IMR-90 (cell line): Measurements from ENCODE around the gene TEX28. TPM values are rescaled to one million over a fixed set of nuclear protein-coding genes. Genes with fewer than 3 reads are reported as not detected.

Experiments
- ATAC-seq: fragments of 200-7000 bp; cut with Tn5 transposase; 2 replicates; pipeline ENCODE4 v1.9.1; 2020; ENCODE audit warnings: low read depth, mild to moderate bottlenecking, moderate library complexity
- BruUV-seq: library from RNA; stranded (reverse); fragments of 400-500 nt; replicated peaks from 2 replicates; lab custom pipeline; 2021; lab: Mats Ljungman, UMichigan
- CTCF ChIA-PET: fragments of 300-600 bp; formaldehyde crosslinking; extraction: SDS; loops from one replicate; lab custom pipeline; 2021; ENCODE audit warnings: antibody characterized with exemption; lab: Yijun Ruan, JAX
- POLR2A ChIA-PET: fragments of 300-600 bp; sonication (Branson Sonifier 250); formaldehyde crosslinking; loops from one replicate; lab custom pipeline; 2022; ENCODE audit warnings: antibody characterized with exemption; ENCODE audit not compliant: unreplicated experiment; lab: Charles Lee
- DNase-seq: peaks from one replicate; pipeline ENCODE4 v3.0.0; 2013
- H2AFZ ChIP-seq: replicated peaks from 2 replicates; pipeline ENCODE3; 2013; ENCODE audit warnings: low read length, mild to moderate bottlenecking; ENCODE audit not compliant: poor library complexity
- H2AK5ac ChIP-seq: 2 replicates; pipeline ENCODE4 v1.6.1; 2013; ENCODE audit warnings: low read depth, low read length, inconsistent platforms
- H2AK9ac ChIP-seq: replicated peaks from 2 replicates; pipeline ENCODE3; 2013; ENCODE audit warnings: mild to moderate bottlenecking, low read depth, low read length, moderate library complexity; ENCODE audit not compliant: poor library complexity
- H2BK120ac ChIP-seq: 2 replicates; pipeline ENCODE4 v1.6.1; 2013; ENCODE audit warnings: low read depth, low read length, inconsistent platforms
- H2BK15ac ChIP-seq: 3 replicates; pipeline ENCODE4 v1.6.1; 2013; ENCODE audit warnings: low read depth, low read length, inconsistent platforms
- H2BK20ac ChIP-seq: 2 replicates; pipeline ENCODE4 v1.6.1; 2013; ENCODE audit warnings: low read depth, mild to moderate bottlenecking, inconsistent platforms, low read length, moderate library complexity
- H2BK5ac ChIP-seq: 2 replicates; pipeline ENCODE4 v1.6.1; 2013; ENCODE audit warnings: mild to moderate bottlenecking, low read depth, low read length, inconsistent platforms; ENCODE audit not compliant: poor library complexity, severe bottlenecking
- H3K14ac ChIP-seq: replicated peaks from 2 replicates; pipeline ENCODE4 v1.6.1; 2013; ENCODE audit warnings: low read depth, low read length, inconsistent platforms
- H3K18ac ChIP-seq: 2 replicates; pipeline ENCODE4 v1.6.1; 2013; ENCODE audit warnings: low read depth, low read length, control low read depth
- H3K23ac ChIP-seq: 2 replicates; pipeline ENCODE4 v1.6.1; 2013; ENCODE audit warnings: low read depth, low read length, inconsistent platforms
- H3K27ac ChIP-seq: 2 replicates; pipeline ENCODE4 v1.5.1; 2013; ENCODE audit warnings: mild to moderate bottlenecking, control low read depth, low read length; ENCODE audit not compliant: insufficient read depth
- H3K27me3 ChIP-seq: 2 replicates; pipeline ENCODE4 v1.6.1; 2013; ENCODE audit warnings: low read length; ENCODE audit not compliant: control insufficient read depth, insufficient read depth
- H3K36me3 ChIP-seq: 2 replicates; pipeline ENCODE4 v1.6.1; 2013; ENCODE audit warnings: low read length, mixed read lengths; ENCODE audit not compliant: control insufficient read depth, insufficient read depth
- H3K4ac ChIP-seq: 2 replicates; pipeline ENCODE4 v1.6.1; 2013; ENCODE audit warnings: low read depth, low read length, inconsistent platforms
- H3K4me1 ChIP-seq: 2 replicates; pipeline ENCODE4 v1.6.1; 2013; ENCODE audit warnings: low read length, mixed read lengths; ENCODE audit not compliant: control insufficient read depth, insufficient read depth
- H3K4me2 ChIP-seq: 2 replicates; pipeline ENCODE4 v1.6.1; 2013; ENCODE audit warnings: low read depth, mild to moderate bottlenecking, control low read depth, low read length, moderate library complexity
- H3K4me3 ChIP-seq: 2 replicates; pipeline ENCODE4 v1.5.1; 2013; ENCODE audit warnings: low read depth, mild to moderate bottlenecking, control low read depth, low read length, moderate library complexity; ENCODE audit not compliant: insufficient read depth
- H3K56ac ChIP-seq: 2 replicates; pipeline ENCODE4 v1.6.1; 2013; ENCODE audit warnings: low read length, inconsistent platforms; ENCODE audit not compliant: insufficient read depth; ENCODE audit errors: extremely low read depth
- H3K79me1 ChIP-seq, 2 experiments: 2 replicates each; pipeline ENCODE4 v1.6.1; 2013; ENCODE audit warnings: low read length in 2 of 2, inconsistent platforms in 1 of 2, low read depth in 1 of 2
- H3K9ac ChIP-seq: 2 replicates; pipeline ENCODE4 v1.6.1; 2013; ENCODE audit warnings: low read depth, low read length, control low read depth
- H3K9me1 ChIP-seq: 2 replicates; pipeline ENCODE4 v1.6.1; 2013; ENCODE audit warnings: low read length, inconsistent platforms; ENCODE audit not compliant: insufficient read depth
- H3K9me3 ChIP-seq: 2 replicates; pipeline ENCODE4 v1.6.1; 2013; ENCODE audit warnings: low read length; ENCODE audit not compliant: control insufficient read depth, insufficient read depth
- H4K20me1 ChIP-seq: 2 replicates; pipeline ENCODE4 v1.6.1; 2013; ENCODE audit warnings: low read length, inconsistent platforms; ENCODE audit not compliant: insufficient read depth
- H4K5ac ChIP-seq: 2 replicates; pipeline ENCODE4 v1.6.1; 2013; ENCODE audit warnings: mild to moderate bottlenecking, low read depth, low read length, control low read depth
- H4K8ac ChIP-seq, 2 experiments: 2 replicates each; pipeline ENCODE4 v1.6.1; 2013; ENCODE audit warnings: low read depth in 2 of 2, low read length in 2 of 2, control low read depth in 1 of 2, inconsistent platforms in 1 of 2
- H4K91ac ChIP-seq: 2 replicates; pipeline ENCODE4 v1.6.1; 2013; ENCODE audit warnings: low read depth, low read length, inconsistent platforms; ENCODE audit not compliant: insufficient read depth
- BHLHE40 ChIP-seq: fragments of 150-350 bp; IDR thresholded peaks from 2 replicates; pipeline ENCODE4 v1.6.1; 2016; ENCODE audit warnings: mild to moderate bottlenecking, low read depth, low read length
- CEBPB ChIP-seq: IDR thresholded peaks from 2 replicates; pipeline ENCODE4 v1.6.1; 2012; ENCODE audit warnings: low read depth, low read length, improper control_type of control experiment
- CHD1 ChIP-seq: IDR thresholded peaks from 2 replicates; pipeline ENCODE4 v1.6.1; 2012; ENCODE audit warnings: low read depth, low read length, improper control_type of control experiment
- FOS ChIP-seq: fragments of 150-350 bp; IDR thresholded peaks from 2 replicates; pipeline ENCODE4 v1.6.1; 2016; ENCODE audit warnings: low read depth, low read length
- MAFK ChIP-seq: IDR thresholded peaks from 2 replicates; pipeline ENCODE4 v1.6.1; 2012; ENCODE audit warnings: low read depth, low read length, improper control_type of control experiment
- MAZ ChIP-seq: IDR thresholded peaks from 2 replicates; pipeline ENCODE4 v1.6.1; 2012; ENCODE audit warnings: low read depth, mild to moderate bottlenecking, low read length, improper control_type of control experiment, moderate library complexity, borderline replicate concordance
- MXI1 ChIP-seq: IDR thresholded peaks from 2 replicates; pipeline ENCODE4 v1.6.1; 2012; ENCODE audit warnings: low read depth, mild to moderate bottlenecking, low read length, moderate library complexity, borderline replicate concordance
- NFE2L2 ChIP-seq: fragments of 150-350 bp; IDR thresholded peaks from 2 replicates; pipeline ENCODE4 v1.6.1; 2016; ENCODE audit warnings: low read depth, mild to moderate bottlenecking, low read length
- POLR2A ChIP-seq: IDR thresholded peaks from 2 replicates; pipeline ENCODE4 v1.6.1; 2012; ENCODE audit warnings: mild to moderate bottlenecking, low read depth, low read length
- RAD21 ChIP-seq: IDR thresholded peaks from 2 replicates; pipeline ENCODE4 v1.6.1; 2012; ENCODE audit warnings: low read length, improper control_type of control experiment
- RCOR1 ChIP-seq: IDR thresholded peaks from 2 replicates; pipeline ENCODE4 v1.6.1; 2012; ENCODE audit warnings: mild to moderate bottlenecking, low read length, improper control_type of control experiment; ENCODE audit not compliant: insufficient replicate concordance
- RFX5 ChIP-seq: IDR thresholded peaks from 2 replicates; pipeline ENCODE4 v1.8.0; 2012; ENCODE audit warnings: low read depth, mild to moderate bottlenecking, low read length, moderate library complexity
- SMC3 ChIP-seq: fragments of 150-350 bp; IDR thresholded peaks from 2 replicates; pipeline ENCODE4 v1.6.1; 2016; ENCODE audit warnings: low read depth, mild to moderate bottlenecking, antibody characterized with exemption, low read length, moderate library complexity
- WGBS, 2 experiments: methylation state at CpG; one replicate each; pipeline versions ENCODE4 v1.1.5 to v1.1.7; 2013; ENCODE audit warnings: missing lambda C conversion rate in 2 of 2; ENCODE audit not compliant: insufficient read length in 1 of 2; ENCODE audit errors: extremely low coverage in 2 of 2; 5-methylcytosine and 5-hydroxymethylcytosine counted together
- dilution Hi-C: fragments of 300-500 bp; cut with HindIII; formaldehyde crosslinking; loops from one replicate; pipeline ENCODE4 v1.14.3; 2018; ENCODE audit warnings: low sequenced_read_pairs; ENCODE audit not compliant: unreplicated experiment
- in situ Hi-C: fragments of 300-500 bp; cut with MboI; formaldehyde crosslinking; loops from 3 replicates; pipeline ENCODE4 v1.14.3; 2019; ENCODE audit warnings: low sequenced_read_pairs, inconsistent platforms, mixed read lengths
- intact Hi-C: fragments of 100-400 bp; cut with micrococcal nuclease; formaldehyde crosslinking; loops from 2 replicates; pipeline ENCODE4 v1.10.0; 2022
- polyA plus RNA-seq, 3 experiments: library from polyadenylated mRNA; depleted of rRNA; stranded (reverse); fragments of >200 nt; gene quantifications; 2 replicates each; pipeline ENCODE4 v1.2.3, GENCODE V29; 2012; ENCODE audit warnings: low replicate concordance in 1 of 3
- total RNA-seq: library from RNA; depleted of rRNA; stranded (reverse); fragments of >200 nt; gene quantifications from 2 replicates; pipeline ENCODE4 v1.2.3, GENCODE V29; 2012
- TF ChIP-seq, protein P1 (sequence below): fragments of 150-350 bp; IDR thresholded peaks from 2 replicates; pipeline ENCODE4 v1.6.1; 2017; ENCODE audit warnings: mild to moderate bottlenecking, antibody characterized with exemption, low read length, low read depth
- TF ChIP-seq, protein P2 (sequence below): fragments of 150-350 bp; IDR thresholded peaks from 2 replicates; pipeline ENCODE4 v1.6.1; 2016; ENCODE audit warnings: low read depth, mild to moderate bottlenecking, low read length, moderate library complexity, borderline replicate concordance
- TF ChIP-seq, protein P3 (sequence below): conservative IDR thresholded peaks from 2 replicates; pipeline ENCODE4 v1.5.1; 2012; ENCODE audit warnings: mild to moderate bottlenecking, low read depth, low read length, improper control_type of control experiment

TEX28 gene
- total and polyA plus RNA-seq, 2 of the 4 experiments (the other 2 are of a cell fraction) = not detected

DNA sequence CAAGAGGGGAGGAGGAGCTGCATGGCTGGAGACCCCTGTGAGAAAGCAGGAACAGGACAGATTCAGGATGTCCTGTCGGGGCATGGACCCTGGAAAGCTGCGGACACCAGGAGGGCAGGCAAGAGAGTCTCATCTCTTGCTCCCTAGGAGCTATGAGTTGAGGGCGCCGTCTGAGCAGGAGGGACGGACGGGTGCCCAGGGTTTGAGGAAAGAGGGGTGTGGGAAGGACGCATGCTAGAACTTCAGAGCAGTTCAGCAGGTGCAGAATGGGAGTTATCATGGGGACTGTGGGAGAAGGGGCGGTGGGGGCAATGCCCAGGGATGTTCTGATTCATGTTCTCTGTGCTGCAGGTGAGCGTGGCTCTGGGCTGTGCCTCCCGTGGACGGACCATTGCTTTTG is 25.5 kb upstream of the TEX28 start:
- 79% methylated on average over 6 of the region's 11 CpGs; no CpG with 5 or more reads in 1 of the 2 experiments for WGBS, 2 experiments

More for the DNA sequence above, 25.5 kb upstream of the TEX28 start:
- H3K9me3 ChIP-seq = no peaks in the 10 kb centered on the region
- no peak overlapping the region for H2BK120ac ChIP-seq
- CTCF ChIA-PET = no interaction called here
- no peak overlapping the region for H2AFZ ChIP-seq
- H3K4me3 ChIP-seq = no peak overlapping the region
- H3K4ac ChIP-seq = no peak overlapping the region
- no peak overlapping the region for H3K14ac ChIP-seq
- no TSS peak for BruUV-seq
- peaks cover 3% of the 10 kb centered on the region; the same call in 1 of the 2 replicates for H3K4me1 ChIP-seq
- no peak overlapping the region for H2BK5ac ChIP-seq
- POLR2A ChIA-PET = no interaction called here
- no peak overlapping the region for H3K9ac ChIP-seq
- ATAC-seq (no peak), DNase-seq (no peak)
- H4K8ac ChIP-seq = no peak overlapping the region
- no peak overlapping the region for H2AK5ac ChIP-seq
- H3K56ac ChIP-seq = no peak overlapping the region
- no peaks in the 10 kb centered on the region for H3K9me1 ChIP-seq
- H3K4me2 ChIP-seq = no peak overlapping the region
- intact Hi-C loops = no loop called here
- no peak overlapping the region for H4K5ac ChIP-seq
- no peaks in the 10 kb centered on the region for H4K20me1 ChIP-seq
- no peaks in the 10 kb centered on the region for H3K79me1 ChIP-seq
- H3K36me3 ChIP-seq = no peaks in the 10 kb centered on the region
- TF ChIP-seq, protein P1, sequence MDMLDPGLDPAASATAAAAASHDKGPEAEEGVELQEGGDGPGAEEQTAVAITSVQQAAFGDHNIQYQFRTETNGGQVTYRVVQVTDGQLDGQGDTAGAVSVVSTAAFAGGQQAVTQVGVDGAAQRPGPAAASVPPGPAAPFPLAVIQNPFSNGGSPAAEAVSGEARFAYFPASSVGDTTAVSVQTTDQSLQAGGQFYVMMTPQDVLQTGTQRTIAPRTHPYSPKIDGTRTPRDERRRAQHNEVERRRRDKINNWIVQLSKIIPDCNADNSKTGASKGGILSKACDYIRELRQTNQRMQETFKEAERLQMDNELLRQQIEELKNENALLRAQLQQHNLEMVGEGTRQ = no peak
- TF ChIP-seq, protein P2, sequence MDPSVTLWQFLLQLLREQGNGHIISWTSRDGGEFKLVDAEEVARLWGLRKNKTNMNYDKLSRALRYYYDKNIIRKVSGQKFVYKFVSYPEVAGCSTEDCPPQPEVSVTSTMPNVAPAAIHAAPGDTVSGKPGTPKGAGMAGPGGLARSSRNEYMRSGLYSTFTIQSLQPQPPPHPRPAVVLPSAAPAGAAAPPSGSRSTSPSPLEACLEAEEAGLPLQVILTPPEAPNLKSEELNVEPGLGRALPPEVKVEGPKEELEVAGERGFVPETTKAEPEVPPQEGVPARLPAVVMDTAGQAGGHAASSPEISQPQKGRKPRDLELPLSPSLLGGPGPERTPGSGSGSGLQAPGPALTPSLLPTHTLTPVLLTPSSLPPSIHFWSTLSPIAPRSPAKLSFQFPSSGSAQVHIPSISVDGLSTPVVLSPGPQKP = no peak
- TF ChIP-seq FOS (no peak), RFX5 (no peak), MXI1 (no peak), POLR2A (no peak), CEBPB (no peak), RCOR1 (no peak), CHD1 (no peak), MAZ (no peak), MAFK (no peak), SMC3 (no peak), RAD21 (no peak), NFE2L2 (no peak), BHLHE40 (no peak)
- TF ChIP-seq, protein P3, sequence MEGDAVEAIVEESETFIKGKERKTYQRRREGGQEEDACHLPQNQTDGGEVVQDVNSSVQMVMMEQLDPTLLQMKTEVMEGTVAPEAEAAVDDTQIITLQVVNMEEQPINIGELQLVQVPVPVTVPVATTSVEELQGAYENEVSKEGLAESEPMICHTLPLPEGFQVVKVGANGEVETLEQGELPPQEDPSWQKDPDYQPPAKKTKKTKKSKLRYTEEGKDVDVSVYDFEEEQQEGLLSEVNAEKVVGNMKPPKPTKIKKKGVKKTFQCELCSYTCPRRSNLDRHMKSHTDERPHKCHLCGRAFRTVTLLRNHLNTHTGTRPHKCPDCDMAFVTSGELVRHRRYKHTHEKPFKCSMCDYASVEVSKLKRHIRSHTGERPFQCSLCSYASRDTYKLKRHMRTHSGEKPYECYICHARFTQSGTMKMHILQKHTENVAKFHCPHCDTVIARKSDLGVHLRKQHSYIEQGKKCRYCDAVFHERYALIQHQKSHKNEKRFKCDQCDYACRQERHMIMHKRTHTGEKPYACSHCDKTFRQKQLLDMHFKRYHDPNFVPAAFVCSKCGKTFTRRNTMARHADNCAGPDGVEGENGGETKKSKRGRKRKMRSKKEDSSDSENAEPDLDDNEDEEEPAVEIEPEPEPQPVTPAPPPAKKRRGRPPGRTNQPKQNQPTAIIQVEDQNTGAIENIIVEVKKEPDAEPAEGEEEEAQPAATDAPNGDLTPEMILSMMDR = no peak
- in situ Hi-C loops = no loop called here
- no peak overlapping the region for H3K23ac ChIP-seq
- H4K91ac ChIP-seq = no peak overlapping the region
- no peak overlapping the region for H2AK9ac ChIP-seq
- dilution Hi-C loops = no loop called here
- H2BK15ac ChIP-seq = no peak overlapping the region
- no peak overlapping the region for H3K27ac ChIP-seq
- no peak overlapping the region for H2BK20ac ChIP-seq
- H3K18ac ChIP-seq = no peak overlapping the region
- peaks cover 41% of the 10 kb centered on the region for H3K27me3 ChIP-seq
